Liver (tissue), 9 donors: Measurements from ENCODE around the gene TPCN1. TPM values are rescaled to one million over a fixed set of nuclear protein-coding genes. Genes with fewer than 3 reads are reported as not detected.

Experiments used
- DNase-seq: peaks from one replicate; pipeline ENCODE4 v3.0.0-alpha.2; 2017; ENCODE audit warnings: low spot score
- H3K27ac ChIP-seq, 2 donors: one replicate each; pipeline ENCODE4 v1.7.0; 2013; ENCODE audit warnings: inconsistent platforms in 2 of 2, low read length in 2 of 2, control low read depth in 1 of 2, low read depth in 1 of 2, mild to moderate bottlenecking in 1 of 2
- H3K27me3 ChIP-seq, 4 donors: one replicate each; pipeline versions ENCODE4 v1.6.1 to v1.7.0; 2013; ENCODE audit warnings: low read length in 3 of 4, inconsistent platforms in 1 of 4, mild to moderate bottlenecking in 1 of 4, moderate library complexity in 1 of 4; ENCODE audit not compliant: control insufficient read depth in 4 of 4, insufficient read depth in 4 of 4
- H3K36me3 ChIP-seq, 4 donors: one replicate each; pipeline versions ENCODE4 v1.6.1 to v1.7.0; 2013; ENCODE audit warnings: low read length in 3 of 4, mild to moderate bottlenecking in 3 of 4, low read depth in 1 of 4, moderate library complexity in 1 of 4; ENCODE audit not compliant: control insufficient read depth in 4 of 4, insufficient read depth in 3 of 4
- H3K4me1 ChIP-seq, 4 donors: one replicate each; pipeline versions ENCODE4 v1.6.1 to v1.7.0; 2013; ENCODE audit warnings: low read length in 3 of 4, mild to moderate bottlenecking in 3 of 4, moderate library complexity in 1 of 4; ENCODE audit not compliant: control insufficient read depth in 4 of 4, insufficient read depth in 4 of 4
- H3K4me3 ChIP-seq, 3 donors: one replicate each; pipeline versions ENCODE4 v1.6.1 to v1.7.0; 2013; ENCODE audit warnings: low read length in 3 of 3, control low read depth in 1 of 3, low read depth in 1 of 3, mild to moderate bottlenecking in 1 of 3
- H3K9ac ChIP-seq, 2 donors: one replicate each; pipeline ENCODE4 v1.7.0; 2013; ENCODE audit warnings: low read length in 2 of 2, mild to moderate bottlenecking in 2 of 2, moderate library complexity in 2 of 2, control low read depth in 1 of 2, low read depth in 1 of 2
- H3K9me3 ChIP-seq, 4 donors: one replicate each; pipeline versions ENCODE4 v1.6.1 to v1.7.0; 2013; ENCODE audit warnings: low read length in 3 of 4; ENCODE audit not compliant: control insufficient read depth in 4 of 4
- FOXA1 ChIP-seq: IDR thresholded peaks from 2 replicates; pipeline ENCODE4 v1.6.1; 2016; ENCODE audit warnings: antibody characterized with exemption
- FOXA2 ChIP-seq: IDR thresholded peaks from 2 replicates; pipeline ENCODE4 v1.6.1; 2016; ENCODE audit warnings: antibody characterized with exemption
- GABPA ChIP-seq, 2 donors: IDR thresholded peaks in 1 of 2; conservative IDR thresholded peaks in 1 of 2; 2 replicates each; pipeline ENCODE4 v1.6.1; 2016; ENCODE audit warnings: antibody characterized with exemption in 2 of 2, mild to moderate bottlenecking in 1 of 2, moderate library complexity in 1 of 2
- HNF4A ChIP-seq, 2 donors: conservative IDR thresholded peaks; 2 replicates each; pipeline ENCODE4 v1.6.1; 2016; ENCODE audit warnings: antibody characterized with exemption in 2 of 2, mild to moderate bottlenecking in 2 of 2
- HNF4G ChIP-seq: IDR thresholded peaks from 2 replicates; pipeline ENCODE4 v1.6.1; 2016; ENCODE audit warnings: antibody characterized with exemption
- NR2F2 ChIP-seq: IDR thresholded peaks from 2 replicates; pipeline ENCODE4 v1.6.1; 2016; ENCODE audit warnings: antibody characterized with exemption
- RAD21 ChIP-seq, 2 donors: IDR thresholded peaks; 2 replicates each; pipeline ENCODE4 v1.6.1; 2016; ENCODE audit warnings: antibody characterized with exemption in 2 of 2, mild to moderate bottlenecking in 2 of 2
- RXRA ChIP-seq, 2 donors: IDR thresholded peaks; 2 replicates each; pipeline ENCODE4 v1.6.1; 2017 to 2018; ENCODE audit warnings: antibody characterized with exemption in 2 of 2, mild to moderate bottlenecking in 1 of 2
- SP1 ChIP-seq: IDR thresholded peaks from 2 replicates; pipeline ENCODE4 v1.6.1; 2018; ENCODE audit warnings: antibody characterized with exemption, mild to moderate bottlenecking
- TAF1 ChIP-seq: conservative IDR thresholded peaks from 2 replicates; pipeline ENCODE4 v1.6.1; 2016; ENCODE audit warnings: antibody characterized with exemption, mild to moderate bottlenecking
- YY1 ChIP-seq: IDR thresholded peaks from 2 replicates; pipeline ENCODE4 v1.6.1; 2016; ENCODE audit warnings: antibody characterized with exemption, mild to moderate bottlenecking
- WGBS: extraction: QIAGEN DNeasy Blood & Tissue Kit; methylation state at CpG from one replicate; pipeline ENCODE4 v1.1.7; 2013; 5-methylcytosine and 5-hydroxymethylcytosine counted together
- polyA plus RNA-seq, 2 donors: library from polyadenylated mRNA; stranded (reverse) in 1 of 2; unstranded in 1 of 2; fragments of 200-250 nt in 1 of 2; fragments of >200 nt in 1 of 2; fragmentation: Nextera tagmentation in 1 of 2; extraction: Ambion mirVana in 1 of 2; gene quantifications; one replicate each; pipeline versions ENCODE4 v1.2.1 to v1.2.3, GENCODE V29; 2013 to 2015
- total RNA-seq, 2 donors: library from RNA; depleted of rRNA; stranded (reverse); fragments of >200 nt; gene quantifications; one replicate each; pipeline ENCODE4 v1.2.3, GENCODE V29; 2014
- TF ChIP-seq, protein P1 (sequence below): IDR thresholded peaks from 2 replicates; pipeline ENCODE4 v1.6.1; 2016; ENCODE audit warnings: antibody characterized with exemption
- TF ChIP-seq, protein P2 (sequence below): IDR thresholded peaks from 2 replicates; pipeline ENCODE4 v1.6.1; 2016; ENCODE audit warnings: antibody characterized with exemption
- TF ChIP-seq, protein P3 (sequence below): IDR thresholded peaks from 2 replicates; pipeline ENCODE4 v1.6.1; 2016; ENCODE audit warnings: antibody characterized with exemption, mild to moderate bottlenecking
- TF ChIP-seq, protein P4 (sequence below): IDR thresholded peaks from 2 replicates; pipeline ENCODE4 v1.6.1; 2016; ENCODE audit warnings: antibody characterized with exemption
- TF ChIP-seq, protein P5 (sequence below): fragments of 150-350 bp; IDR thresholded peaks from 2 replicates; pipeline ENCODE4 v1.5.1; 2017; ENCODE audit warnings: improper control_type of control experiment, low read depth, low read length; ENCODE audit not compliant: missing input control
- donor health status: healthy.
- donor health status: healthy.
- donor health status: healthy.
- donor health status: healthy.
- donor health status: healthy.

The TPCN1 gene
- total and polyA plus RNA-seq, 4 donors: 8.6 to 19.2 (median 13.7) TPM

DNA sequence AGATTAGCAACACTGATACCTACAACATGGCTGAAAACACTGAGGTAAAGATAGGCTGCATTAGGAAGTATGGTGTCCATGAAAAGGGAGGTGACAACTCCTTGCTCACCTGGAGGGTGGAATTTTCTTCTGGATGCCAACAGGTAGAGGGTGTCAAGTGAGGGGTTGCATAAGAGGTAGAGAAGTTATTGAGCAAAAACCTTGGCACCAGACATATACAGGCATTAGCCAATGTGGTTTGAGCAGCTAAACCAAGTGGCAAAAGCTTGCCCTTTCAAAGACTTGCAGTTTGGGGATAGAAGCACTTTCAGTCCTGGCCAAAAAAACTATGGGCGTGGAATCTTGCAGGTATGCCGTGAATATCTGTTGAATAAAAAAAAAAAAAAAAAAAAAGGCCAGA, 31.9 kb upstream of the TPCN1 start:
- Histone ChIP-seq H3K9ac (no peak overlapping the region), H3K36me3 (peaks cover 7 to 22% (median 11%) of the 10 kb centered on the region in 4 donors), H3K27me3 (no peaks in the 10 kb centered on the region), H3K4me1 (peaks cover 6 to 30% (median 21%) of the 10 kb centered on the region in 4 donors), H3K9me3 (no peaks in the 10 kb centered on the region), H3K4me3 (no peak overlapping the region), H3K27ac (no peak overlapping the region)
- WGBS: 57% methylated on average over 2 of the region's 2 CpGs
- TF ChIP-seq YY1 (peak; percentile 13), RXRA (IDR thresholded peaks at IDR 0.05) (peak in 1 of 2 donors; percentile 20), FOXA1 (no peak)
- no peak for DNase-seq

DNA sequence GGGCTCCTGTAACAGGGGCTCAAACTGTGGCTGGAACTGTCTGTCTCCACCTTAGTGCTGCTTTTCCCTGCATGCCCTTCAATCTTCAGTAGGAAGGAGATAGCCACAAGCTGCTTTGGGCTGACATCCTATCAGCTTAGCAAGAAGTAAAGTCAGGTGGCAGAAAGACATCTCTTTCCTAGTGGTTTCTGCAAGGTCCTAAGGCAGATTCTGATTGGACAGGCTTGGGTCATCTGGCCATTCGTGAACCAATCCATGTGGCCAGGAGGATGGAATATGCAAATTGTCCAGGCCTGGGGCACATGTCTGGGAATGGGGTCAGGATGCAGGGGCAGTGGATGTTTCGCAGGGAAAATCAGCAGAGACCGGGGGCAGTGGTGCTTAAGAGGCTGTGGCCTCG, 30.5 kb upstream of the TPCN1 start:
- TF ChIP-seq, protein P1, sequence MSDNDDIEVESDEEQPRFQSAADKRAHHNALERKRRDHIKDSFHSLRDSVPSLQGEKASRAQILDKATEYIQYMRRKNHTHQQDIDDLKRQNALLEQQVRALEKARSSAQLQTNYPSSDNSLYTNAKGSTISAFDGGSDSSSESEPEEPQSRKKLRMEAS: no peak
- TF ChIP-seq SP1 (no peak), FOXA2 (no peak), NR2F2 (no peak), HNF4A (conservative IDR thresholded peaks at IDR 0.05) (no peak), GABPA (IDR thresholded peaks at IDR 0.05 in 1 of 2, conservative IDR thresholded peaks at IDR 0.05 in 1 of 2) (no peak), TAF1 (no peak), RAD21 (IDR thresholded peaks at IDR 0.05) (no peak), HNF4G (no peak), RXRA (IDR thresholded peaks at IDR 0.05) (no peak)
- TF ChIP-seq, protein P2, sequence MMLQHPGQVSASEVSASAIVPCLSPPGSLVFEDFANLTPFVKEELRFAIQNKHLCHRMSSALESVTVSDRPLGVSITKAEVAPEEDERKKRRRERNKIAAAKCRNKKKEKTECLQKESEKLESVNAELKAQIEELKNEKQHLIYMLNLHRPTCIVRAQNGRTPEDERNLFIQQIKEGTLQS: no peak
- TF ChIP-seq, protein P3, sequence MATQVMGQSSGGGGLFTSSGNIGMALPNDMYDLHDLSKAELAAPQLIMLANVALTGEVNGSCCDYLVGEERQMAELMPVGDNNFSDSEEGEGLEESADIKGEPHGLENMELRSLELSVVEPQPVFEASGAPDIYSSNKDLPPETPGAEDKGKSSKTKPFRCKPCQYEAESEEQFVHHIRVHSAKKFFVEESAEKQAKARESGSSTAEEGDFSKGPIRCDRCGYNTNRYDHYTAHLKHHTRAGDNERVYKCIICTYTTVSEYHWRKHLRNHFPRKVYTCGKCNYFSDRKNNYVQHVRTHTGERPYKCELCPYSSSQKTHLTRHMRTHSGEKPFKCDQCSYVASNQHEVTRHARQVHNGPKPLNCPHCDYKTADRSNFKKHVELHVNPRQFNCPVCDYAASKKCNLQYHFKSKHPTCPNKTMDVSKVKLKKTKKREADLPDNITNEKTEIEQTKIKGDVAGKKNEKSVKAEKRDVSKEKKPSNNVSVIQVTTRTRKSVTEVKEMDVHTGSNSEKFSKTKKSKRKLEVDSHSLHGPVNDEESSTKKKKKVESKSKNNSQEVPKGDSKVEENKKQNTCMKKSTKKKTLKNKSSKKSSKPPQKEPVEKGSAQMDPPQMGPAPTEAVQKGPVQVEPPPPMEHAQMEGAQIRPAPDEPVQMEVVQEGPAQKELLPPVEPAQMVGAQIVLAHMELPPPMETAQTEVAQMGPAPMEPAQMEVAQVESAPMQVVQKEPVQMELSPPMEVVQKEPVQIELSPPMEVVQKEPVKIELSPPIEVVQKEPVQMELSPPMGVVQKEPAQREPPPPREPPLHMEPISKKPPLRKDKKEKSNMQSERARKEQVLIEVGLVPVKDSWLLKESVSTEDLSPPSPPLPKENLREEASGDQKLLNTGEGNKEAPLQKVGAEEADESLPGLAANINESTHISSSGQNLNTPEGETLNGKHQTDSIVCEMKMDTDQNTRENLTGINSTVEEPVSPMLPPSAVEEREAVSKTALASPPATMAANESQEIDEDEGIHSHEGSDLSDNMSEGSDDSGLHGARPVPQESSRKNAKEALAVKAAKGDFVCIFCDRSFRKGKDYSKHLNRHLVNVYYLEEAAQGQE: no peak
- TF ChIP-seq, protein P4, sequence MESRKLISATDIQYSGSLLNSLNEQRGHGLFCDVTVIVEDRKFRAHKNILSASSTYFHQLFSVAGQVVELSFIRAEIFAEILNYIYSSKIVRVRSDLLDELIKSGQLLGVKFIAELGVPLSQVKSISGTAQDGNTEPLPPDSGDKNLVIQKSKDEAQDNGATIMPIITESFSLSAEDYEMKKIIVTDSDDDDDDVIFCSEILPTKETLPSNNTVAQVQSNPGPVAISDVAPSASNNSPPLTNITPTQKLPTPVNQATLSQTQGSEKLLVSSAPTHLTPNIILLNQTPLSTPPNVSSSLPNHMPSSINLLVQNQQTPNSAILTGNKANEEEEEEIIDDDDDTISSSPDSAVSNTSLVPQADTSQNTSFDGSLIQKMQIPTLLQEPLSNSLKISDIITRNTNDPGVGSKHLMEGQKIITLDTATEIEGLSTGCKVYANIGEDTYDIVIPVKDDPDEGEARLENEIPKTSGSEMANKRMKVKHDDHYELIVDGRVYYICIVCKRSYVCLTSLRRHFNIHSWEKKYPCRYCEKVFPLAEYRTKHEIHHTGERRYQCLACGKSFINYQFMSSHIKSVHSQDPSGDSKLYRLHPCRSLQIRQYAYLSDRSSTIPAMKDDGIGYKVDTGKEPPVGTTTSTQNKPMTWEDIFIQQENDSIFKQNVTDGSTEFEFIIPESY: no peak
- TF ChIP-seq, protein P5, sequence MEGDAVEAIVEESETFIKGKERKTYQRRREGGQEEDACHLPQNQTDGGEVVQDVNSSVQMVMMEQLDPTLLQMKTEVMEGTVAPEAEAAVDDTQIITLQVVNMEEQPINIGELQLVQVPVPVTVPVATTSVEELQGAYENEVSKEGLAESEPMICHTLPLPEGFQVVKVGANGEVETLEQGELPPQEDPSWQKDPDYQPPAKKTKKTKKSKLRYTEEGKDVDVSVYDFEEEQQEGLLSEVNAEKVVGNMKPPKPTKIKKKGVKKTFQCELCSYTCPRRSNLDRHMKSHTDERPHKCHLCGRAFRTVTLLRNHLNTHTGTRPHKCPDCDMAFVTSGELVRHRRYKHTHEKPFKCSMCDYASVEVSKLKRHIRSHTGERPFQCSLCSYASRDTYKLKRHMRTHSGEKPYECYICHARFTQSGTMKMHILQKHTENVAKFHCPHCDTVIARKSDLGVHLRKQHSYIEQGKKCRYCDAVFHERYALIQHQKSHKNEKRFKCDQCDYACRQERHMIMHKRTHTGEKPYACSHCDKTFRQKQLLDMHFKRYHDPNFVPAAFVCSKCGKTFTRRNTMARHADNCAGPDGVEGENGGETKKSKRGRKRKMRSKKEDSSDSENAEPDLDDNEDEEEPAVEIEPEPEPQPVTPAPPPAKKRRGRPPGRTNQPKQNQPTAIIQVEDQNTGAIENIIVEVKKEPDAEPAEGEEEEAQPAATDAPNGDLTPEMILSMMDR: no peak
- 93% methylated on average over 4 of the region's 4 CpGs for WGBS
- Histone ChIP-seq H3K4me3 (no peak overlapping the region), H3K27me3 (no peaks in the 10 kb centered on the region), H3K27ac (no peak overlapping the region), H3K9ac (no peak overlapping the region), H3K4me1 (peaks cover 6 to 22% (median 20%) of the 10 kb centered on the region in 4 donors), H3K36me3 (peaks cover 7 to 22% (median 11%) of the 10 kb centered on the region in 4 donors), H3K9me3 (no peaks in the 10 kb centered on the region)
- peak; percentile 67 for DNase-seq
